Ascending aorta (tissue), 2 donors: ENCODE results near the gene NEK7. TPM values are rescaled to one million over a fixed set of nuclear protein-coding genes. Genes with fewer than 3 reads are reported as not detected.

Source experiments
- DNase-seq, 2 donors: peaks; one replicate each; pipeline ENCODE4 v3.0.0-alpha.2; 2019; ENCODE audit warnings: low spot score in 2 of 2
- H3K27ac ChIP-seq, 2 donors: fragments of 200-600 bp; sonication (generic); one replicate each; pipeline ENCODE4 v1.5.1; 2016 to 2017; ENCODE audit warnings: mild to moderate bottlenecking in 1 of 2
- H3K27me3 ChIP-seq: fragments of 200-600 bp; sonication (generic); one replicate; pipeline ENCODE4 v1.5.1; 2017
- H3K36me3 ChIP-seq, 2 donors: fragments of 200-600 bp; sonication (generic); one replicate each; pipeline ENCODE4 v1.5.1; 2016
- H3K4me1 ChIP-seq, 2 donors: fragments of 200-600 bp; sonication (generic); one replicate each; pipeline ENCODE4 v1.5.1; 2016 to 2017; ENCODE audit warnings: mild to moderate bottlenecking in 1 of 2
- H3K4me3 ChIP-seq, 2 donors: fragments of 200-600 bp; sonication (generic); one replicate each; pipeline ENCODE4 v1.5.1; 2016 to 2017; ENCODE audit warnings: mild to moderate bottlenecking in 1 of 2
- H3K9me3 ChIP-seq, 2 donors: fragments of 200-600 bp; sonication (generic); one replicate each; pipeline ENCODE4 v1.5.1; 2016
- CTCF ChIP-seq, 3 experiments: fragments of 200-600 bp in 2 of 3; fragments of 450-650 bp in 1 of 3; sonication (generic) in 2 of 3; IDR thresholded peaks; one replicate each; pipeline ENCODE4 v1.5.1; 2016 to 2019; ENCODE audit warnings: antibody characterized with exemption in 3 of 3, mild to moderate bottlenecking in 1 of 3, moderate library complexity in 1 of 3
- intact Hi-C: fragments of 100-400 bp; cut with DNase I; formaldehyde crosslinking; loops from one replicate; pipeline ENCODE4 v1.15.1; 2023
- total RNA-seq: library from RNA; depleted of rRNA; stranded (reverse); fragments of >200 nt; gene quantifications from one replicate; pipeline ENCODE4 v1.1.0, GENCODE V29; 2016

Gene NEK7
- total RNA-seq, 1 donor from 2014 or later: 43.6 TPM

- TF ChIP-seq CTCF (IDR thresholded peaks at IDR 0.05): no peak
- Histone ChIP-seq H3K9me3 (no peaks in the 10 kb centered on the region), H3K27me3 (no peaks in the 10 kb centered on the region), H3K36me3 (no peaks in the 10 kb centered on the region), H3K4me3 (no peak overlapping the region), H3K27ac (no peak overlapping the region), H3K4me1 (peaks cover 0 to 45% of the 10 kb centered on the region in 2 donors)
- intact Hi-C loops: no loop called here
- no peak for DNase-seq
These were observed 9.3 kb downstream of the NEK7 start for GRCh38 chr1:198165927-198166647.

- intact Hi-C loops: no loop called here
- no peaks in the 10 kb centered on the region for H3K36me3 ChIP-seq
- H3K27me3 ChIP-seq: no peaks in the 10 kb centered on the region
- TF ChIP-seq CTCF (IDR thresholded peaks at IDR 0.05): no peak
- H3K27ac ChIP-seq: no peak overlapping the region
- no peak for DNase-seq
- H3K9me3 ChIP-seq: no peaks in the 10 kb centered on the region
- no peak overlapping the region for H3K4me3 ChIP-seq
- peaks cover 0 to 46% of the 10 kb centered on the region in 2 donors for H3K4me1 ChIP-seq
These were observed 10.1 kb downstream of the NEK7 start for GRCh38 chr1:198166900-198167299.

GRCh38 chr1:198167436-198167934, 10.7 kb downstream of the NEK7 start:
- no peak overlapping the region for H3K4me3 ChIP-seq
- H3K9me3 ChIP-seq: no peaks in the 10 kb centered on the region
- no peak for DNase-seq
- H3K27ac ChIP-seq: no peak overlapping the region
- intact Hi-C loops: no loop called here
- no peaks in the 10 kb centered on the region for H3K27me3 ChIP-seq
- H3K4me1 ChIP-seq: peaks cover 0 to 43% of the 10 kb centered on the region in 2 donors
- no peak for TF ChIP-seq CTCF (IDR thresholded peaks at IDR 0.05)
- no peaks in the 10 kb centered on the region for H3K36me3 ChIP-seq

- TF ChIP-seq CTCF (IDR thresholded peaks at IDR 0.05): no peak
- intact Hi-C loops: no loop called here
- Histone ChIP-seq H3K9me3 (no peaks in the 10 kb centered on the region), H3K27me3 (no peaks in the 10 kb centered on the region), H3K36me3 (no peaks in the 10 kb centered on the region), H3K4me1 (peaks cover 0 to 45% of the 10 kb centered on the region in 2 donors), H3K4me3 (no peak overlapping the region), H3K27ac (no peak overlapping the region)
- DNase-seq: no peak
These were observed 11.4 kb downstream of the NEK7 start for GRCh38 chr1:198168227-198168626.

- DNase-seq: no peak
- no peaks in the 10 kb centered on the region for H3K27me3 ChIP-seq
- H3K4me1 ChIP-seq: peaks cover 0 to 57% of the 10 kb centered on the region in 2 donors
- TF ChIP-seq CTCF (IDR thresholded peaks at IDR 0.05): no peak
- H3K27ac ChIP-seq: no peak overlapping the region
- H3K4me3 ChIP-seq: no peak overlapping the region
- intact Hi-C loops: no loop called here
- H3K9me3 ChIP-seq: no peaks in the 10 kb centered on the region
- no peaks in the 10 kb centered on the region for H3K36me3 ChIP-seq
These were observed 12.9 kb downstream of the NEK7 start for GRCh38 chr1:198169672-198170071.
